ENCODE results near the gene ARHGEF2.

ARHGEF2 gene

DNA sequence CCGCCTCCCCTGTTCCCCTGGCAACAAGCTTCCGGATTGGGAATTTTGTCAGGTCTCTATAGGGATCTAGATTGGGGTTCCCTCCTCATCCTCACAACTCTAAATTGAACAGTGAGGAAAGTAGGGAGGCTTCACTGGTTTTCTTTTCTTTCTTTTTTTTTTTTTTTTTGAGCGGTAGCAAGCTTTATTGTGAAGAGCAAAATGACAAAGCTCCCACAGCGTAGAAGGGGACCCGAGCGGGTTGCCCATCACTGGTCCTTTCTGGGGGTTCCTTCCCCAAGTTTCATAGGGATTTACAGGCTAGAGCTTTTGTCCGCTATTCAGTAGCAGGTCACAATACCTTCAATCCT, 10.3 kb downstream of the ARHGEF2 start:
- H3K4me2 ChIP-seq (ENCODE audit: low read depth, low read length, poor library complexity, severe bottlenecking), result peak overlapping the region; percentile 89
- no peaks in the 10 kb centered on the region for H3K27me3 ChIP-seq (ENCODE audit: insufficient read depth, low read length, poor library complexity, severe bottlenecking)
- H3K79me2 ChIP-seq (ENCODE audit: insufficient read depth, low read length), result peaks cover 87% of the 10 kb centered on the region
- H4K20me1 ChIP-seq (ENCODE audit: insufficient read depth, low read length, poor library complexity, severe bottlenecking), result peaks cover 89% of the 10 kb centered on the region
- H3K36me3 ChIP-seq (ENCODE audit: insufficient read depth, low read length), result peaks cover 66% of the 10 kb centered on the region; the same call in 1 of the 2 replicates
- H3K9me3 ChIP-seq (ENCODE audit: insufficient read depth, low read depth, low read length), result no peaks in the 10 kb centered on the region
- no peaks in the 10 kb centered on the region for H3K9me2 ChIP-seq (replicated peaks; ENCODE audit: low read depth, low read length)
- no peak for TF ChIP-seq EZH2phosphoT487 (IDR thresholded peaks at IDR 0.05; ENCODE audit: borderline replicate concordance)
- TF ChIP-seq, protein P1, sequence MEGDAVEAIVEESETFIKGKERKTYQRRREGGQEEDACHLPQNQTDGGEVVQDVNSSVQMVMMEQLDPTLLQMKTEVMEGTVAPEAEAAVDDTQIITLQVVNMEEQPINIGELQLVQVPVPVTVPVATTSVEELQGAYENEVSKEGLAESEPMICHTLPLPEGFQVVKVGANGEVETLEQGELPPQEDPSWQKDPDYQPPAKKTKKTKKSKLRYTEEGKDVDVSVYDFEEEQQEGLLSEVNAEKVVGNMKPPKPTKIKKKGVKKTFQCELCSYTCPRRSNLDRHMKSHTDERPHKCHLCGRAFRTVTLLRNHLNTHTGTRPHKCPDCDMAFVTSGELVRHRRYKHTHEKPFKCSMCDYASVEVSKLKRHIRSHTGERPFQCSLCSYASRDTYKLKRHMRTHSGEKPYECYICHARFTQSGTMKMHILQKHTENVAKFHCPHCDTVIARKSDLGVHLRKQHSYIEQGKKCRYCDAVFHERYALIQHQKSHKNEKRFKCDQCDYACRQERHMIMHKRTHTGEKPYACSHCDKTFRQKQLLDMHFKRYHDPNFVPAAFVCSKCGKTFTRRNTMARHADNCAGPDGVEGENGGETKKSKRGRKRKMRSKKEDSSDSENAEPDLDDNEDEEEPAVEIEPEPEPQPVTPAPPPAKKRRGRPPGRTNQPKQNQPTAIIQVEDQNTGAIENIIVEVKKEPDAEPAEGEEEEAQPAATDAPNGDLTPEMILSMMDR (conservative IDR thresholded peaks at IDR 0.05; ENCODE audit: low read length), result no peak
- peaks cover 60% of the 10 kb centered on the region for H3K4me1 ChIP-seq (ENCODE audit: insufficient read depth, low read length, poor library complexity, severe bottlenecking)
- H3K4me3 ChIP-seq (ENCODE audit: low read length, poor library complexity, severe bottlenecking), result peak overlapping the region; percentile 49
- no peak overlapping the region for H2AFZ ChIP-seq (ENCODE audit: low read length)
- no peaks in the 10 kb centered on the region for H3F3A ChIP-seq (ENCODE audit: low read depth)
- H3K9ac ChIP-seq (ENCODE audit: low read depth, low read length, poor library complexity, severe bottlenecking), result peak overlapping the region; percentile 49

DNA sequence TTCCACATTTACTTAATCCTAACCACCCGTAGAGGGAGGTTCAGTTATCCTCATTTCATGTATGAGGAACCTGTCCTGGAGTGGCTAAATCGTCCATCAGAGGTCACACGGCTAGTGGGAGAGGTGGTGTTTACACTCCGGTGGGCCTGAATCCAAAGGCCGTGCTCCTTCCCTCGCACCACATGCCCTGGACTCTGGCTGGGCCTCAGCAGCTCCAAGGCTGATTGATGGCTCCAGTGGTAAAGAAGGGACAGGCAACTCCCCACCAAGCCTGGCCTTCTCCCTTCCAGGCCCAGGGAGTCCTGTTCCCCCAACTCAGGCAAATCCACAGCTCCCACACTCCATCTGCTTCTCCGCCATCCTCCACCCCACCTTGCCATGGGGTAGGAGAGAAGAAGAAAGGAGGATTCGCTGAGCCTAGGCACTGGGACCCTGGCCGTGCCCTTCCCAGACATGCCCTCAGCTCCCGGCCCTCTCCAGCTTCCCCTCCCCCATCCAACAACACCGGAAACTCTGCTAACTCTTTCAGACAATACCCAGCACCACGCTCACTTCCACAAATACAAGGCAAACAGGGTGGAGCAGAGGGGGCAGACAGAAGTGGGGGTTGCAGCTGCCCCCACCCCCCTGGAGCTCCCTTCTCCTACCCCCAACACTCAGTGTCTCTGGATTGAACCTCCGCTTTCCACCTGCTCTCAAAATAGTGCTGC, 10.9 kb downstream of the ARHGEF2 start:
- peak overlapping the region; percentile 49 for H3K4me3 ChIP-seq (ENCODE audit: low read length, poor library complexity, severe bottlenecking)
- H3K36me3 ChIP-seq (ENCODE audit: insufficient read depth, low read length), result peaks cover 72% of the 10 kb centered on the region; the same call in 1 of the 2 replicates

DNA sequence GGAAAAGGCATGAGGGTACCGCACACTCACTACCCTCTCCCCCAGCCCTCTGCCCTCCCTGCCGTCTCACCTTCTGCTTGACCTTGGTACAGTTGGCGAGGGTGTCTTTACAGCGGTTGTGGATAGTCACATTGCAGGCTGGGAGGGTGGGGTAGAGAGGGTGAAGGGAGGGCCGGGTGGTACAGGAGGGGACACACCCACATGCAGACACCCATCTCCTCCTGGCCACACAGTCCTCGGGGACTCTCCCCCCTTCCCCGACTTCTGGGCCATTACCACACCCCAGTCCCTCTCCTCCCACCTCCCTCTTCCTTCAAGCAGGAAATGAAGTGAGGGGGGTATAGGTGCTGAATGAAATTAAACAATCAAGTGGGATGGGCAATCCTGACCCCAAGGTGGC, 11.6 kb downstream of the ARHGEF2 start:
- H2AFZ ChIP-seq (ENCODE audit: low read length), result no peak overlapping the region
- H3K9me2 ChIP-seq (replicated peaks; ENCODE audit: low read depth, low read length), result no peaks in the 10 kb centered on the region
- H3K9ac ChIP-seq (ENCODE audit: low read depth, low read length, poor library complexity, severe bottlenecking), result no peak overlapping the region
- no peaks in the 10 kb centered on the region for H3F3A ChIP-seq (ENCODE audit: low read depth)
- peaks cover 79% of the 10 kb centered on the region; the same call in 1 of the 2 replicates for H3K36me3 ChIP-seq (ENCODE audit: insufficient read depth, low read length)
- H3K27me3 ChIP-seq (ENCODE audit: insufficient read depth, low read length, poor library complexity, severe bottlenecking), result no peaks in the 10 kb centered on the region
- H3K4me3 ChIP-seq (ENCODE audit: low read length, poor library complexity, severe bottlenecking), result no peak overlapping the region
- peak overlapping the region; percentile 89 for H3K4me2 ChIP-seq (ENCODE audit: low read depth, low read length, poor library complexity, severe bottlenecking)
- TF ChIP-seq, protein P1 (conservative IDR thresholded peaks at IDR 0.05; ENCODE audit: low read length), result no peak
- no peak for TF ChIP-seq EZH2phosphoT487 (IDR thresholded peaks at IDR 0.05; ENCODE audit: borderline replicate concordance)
- H3K9me3 ChIP-seq (ENCODE audit: insufficient read depth, low read depth, low read length), result no peaks in the 10 kb centered on the region
- H4K20me1 ChIP-seq (ENCODE audit: insufficient read depth, low read length, poor library complexity, severe bottlenecking), result peaks cover 87% of the 10 kb centered on the region
- peaks cover 48% of the 10 kb centered on the region for H3K4me1 ChIP-seq (ENCODE audit: insufficient read depth, low read length, poor library complexity, severe bottlenecking)
- peaks cover 81% of the 10 kb centered on the region for H3K79me2 ChIP-seq (ENCODE audit: insufficient read depth, low read length)

More for the DNA sequence above, 10.9 kb downstream of the ARHGEF2 start:
- peak overlapping the region; percentile 89 for H3K4me2 ChIP-seq (ENCODE audit: low read depth, low read length, poor library complexity, severe bottlenecking)
- no peaks in the 10 kb centered on the region for H3K27me3 ChIP-seq (ENCODE audit: insufficient read depth, low read length, poor library complexity, severe bottlenecking)
- H3K9me2 ChIP-seq (replicated peaks; ENCODE audit: low read depth, low read length), result no peaks in the 10 kb centered on the region
- peaks cover 85% of the 10 kb centered on the region for H3K79me2 ChIP-seq (ENCODE audit: insufficient read depth, low read length)
- H2AFZ ChIP-seq (ENCODE audit: low read length), result no peak overlapping the region
- peaks cover 89% of the 10 kb centered on the region for H4K20me1 ChIP-seq (ENCODE audit: insufficient read depth, low read length, poor library complexity, severe bottlenecking)
- no peaks in the 10 kb centered on the region for H3F3A ChIP-seq (ENCODE audit: low read depth)
- H3K4me1 ChIP-seq (ENCODE audit: insufficient read depth, low read length, poor library complexity, severe bottlenecking), result peaks cover 55% of the 10 kb centered on the region
- no peak for TF ChIP-seq EZH2phosphoT487 (IDR thresholded peaks at IDR 0.05; ENCODE audit: borderline replicate concordance)
- TF ChIP-seq, protein P1 (conservative IDR thresholded peaks at IDR 0.05; ENCODE audit: low read length), result no peak
- peak overlapping the region; percentile 49 for H3K9ac ChIP-seq (ENCODE audit: low read depth, low read length, poor library complexity, severe bottlenecking)
- H3K9me3 ChIP-seq (ENCODE audit: insufficient read depth, low read depth, low read length), result no peaks in the 10 kb centered on the region
